NCI-H1436 treated with DMSO at 0.1 percent for 48 hours (cell line): ENCODE results near the gene FBN1.

Source experiments
- DNase-seq: peaks from one replicate; lab custom pipeline; 2025; lab: John Stamatoyannopoulos, UW

FBN1 gene

GRCh38 chr15:48514103-48514816 is 131.2 kb downstream of the FBN1 start:
- no peak for DNase-seq

GRCh38 chr15:48510976-48511375 is 134.5 kb downstream of the FBN1 start:
- DNase-seq = no peak

- no peak for DNase-seq
These were observed 138.0 kb downstream of the FBN1 start for GRCh38 chr15:48507416-48508065.

- no peak for DNase-seq
These were observed 140.4 kb downstream of the FBN1 start for GRCh38 chr15:48505067-48505466.

- DNase-seq = no peak
These were observed 144.3 kb downstream of the FBN1 start for GRCh38 chr15:48501208-48501607.

- no peak for DNase-seq
These were observed 144.9 kb downstream of the FBN1 start for GRCh38 chr15:48500595-48500994.

- no peak for DNase-seq
These were observed 145.5 kb downstream of the FBN1 start for GRCh38 chr15:48499978-48500377.

- no peak for DNase-seq
These were observed 146.7 kb downstream of the FBN1 start for GRCh38 chr15:48498828-48499227.

- no peak for DNase-seq
These were observed 150.9 kb downstream of the FBN1 start for GRCh38 chr15:48494631-48495030.

- no peak for DNase-seq
These were observed 151.7 kb downstream of the FBN1 start for GRCh38 chr15:48493763-48494225.

GRCh38 chr15:48493084-48493762 is 152.3 kb downstream of the FBN1 start:
- no peak for DNase-seq

- no peak for DNase-seq
These were observed 159.3 kb downstream of the FBN1 start for GRCh38 chr15:48486228-48486627.

GRCh38 chr15:48481802-48482201 is 163.7 kb downstream of the FBN1 start:
- no peak for DNase-seq

- no peak for DNase-seq
These were observed 165.8 kb downstream of the FBN1 start for GRCh38 chr15:48479751-48480150.

GRCh38 chr15:48478581-48478980 is 166.9 kb downstream of the FBN1 start:
- no peak for DNase-seq

GRCh38 chr15:48477795-48478360 is 167.6 kb downstream of the FBN1 start:
- no peak for DNase-seq

GRCh38 chr15:48475600-48476395 is 169.7 kb downstream of the FBN1 start:
- no peak for DNase-seq

GRCh38 chr15:48473667-48474066 is 171.8 kb downstream of the FBN1 start:
- DNase-seq = no peak

GRCh38 chr15:48472756-48473155 is 172.8 kb downstream of the FBN1 start:
- DNase-seq = no peak

GRCh38 chr15:48471073-48471472 is 174.4 kb downstream of the FBN1 start:
- no peak for DNase-seq

GRCh38 chr15:48470096-48470495 is 175.4 kb downstream of the FBN1 start:
- no peak for DNase-seq

GRCh38 chr15:48469681-48470080 is 175.8 kb downstream of the FBN1 start:
- no peak for DNase-seq
